Spleen (tissue), 11 donors: ENCODE data around the gene HINFP. TPM values are rescaled to one million over a fixed set of nuclear protein-coding genes. Genes with fewer than 3 reads are reported as not detected.

Experiments
- DNase-seq: peaks from one replicate; pipeline ENCODE4 v3.0.0-alpha.2; 2020
- H3K27ac ChIP-seq, 8 donors: fragments of 200-600 bp; sonication (generic) in 7 of 8; 1 replicate in 4 of 8; 2 replicates in 4 of 8; pipeline versions ENCODE4 v1.5.0 to v1.8.0; 2016 to 2021; ENCODE audit warnings: inconsistent platforms in 4 of 8, mild to moderate bottlenecking in 4 of 8, moderate library complexity in 1 of 8
- H3K27me3 ChIP-seq, 7 donors: fragments of 200-600 bp; sonication (generic) in 6 of 7; replicated peaks in 1 of 7; 1 replicate in 4 of 7; 2 replicates in 3 of 7; pipeline versions ENCODE4 v1.5.0 to v1.8.0; 2016 to 2021; ENCODE audit warnings: inconsistent platforms in 3 of 7, mild to moderate bottlenecking in 1 of 7
- H3K36me3 ChIP-seq, 6 donors: fragments of 200-600 bp; sonication (generic) in 5 of 6; 1 replicate in 4 of 6; 2 replicates in 2 of 6; pipeline versions ENCODE4 v1.5.0 to v1.8.0; 2016 to 2021; ENCODE audit warnings: inconsistent platforms in 2 of 6
- H3K4me1 ChIP-seq, 6 donors: fragments of 200-600 bp; sonication (generic) in 5 of 6; 1 replicate in 3 of 6; 2 replicates in 3 of 6; pipeline versions ENCODE4 v1.5.0 to v1.8.0; 2016 to 2021; ENCODE audit warnings: inconsistent platforms in 3 of 6
- H3K4me3 ChIP-seq, 8 donors: fragments of 200-600 bp; sonication (generic) in 7 of 8; 1 replicate in 4 of 8; 2 replicates in 4 of 8; pipeline versions ENCODE4 v1.5.0 to v1.8.0; 2016 to 2021; ENCODE audit warnings: inconsistent platforms in 4 of 8, mild to moderate bottlenecking in 4 of 8, moderate library complexity in 2 of 8
- H3K9me3 ChIP-seq, 8 donors: fragments of 200-600 bp; sonication (generic) in 7 of 8; 1 replicate in 4 of 8; 2 replicates in 4 of 8; pipeline versions ENCODE4 v1.5.0 to v1.8.0; 2016 to 2021; ENCODE audit warnings: inconsistent platforms in 4 of 8
- POLR2A ChIP-seq, 3 donors: fragments of 450-650 bp; IDR thresholded peaks; one replicate each; pipeline ENCODE4 v1.5.1; 2017; ENCODE audit warnings: antibody characterized with exemption in 3 of 3, mild to moderate bottlenecking in 1 of 3
- POLR2AphosphoS5 ChIP-seq, 3 donors: sonication (generic); formaldehyde crosslinking; IDR thresholded peaks; one replicate each; pipeline ENCODE4 v1.5.1; 2017; ENCODE audit warnings: antibody characterized with exemption in 3 of 3
- WGBS, 5 donors: extraction: QIAGEN DNeasy Blood & Tissue Kit in 3 of 5; methylation state at CpG; one replicate each; pipeline versions ENCODE4 v1.1.5 to v1.1.7; 2013 to 2018; 5-methylcytosine and 5-hydroxymethylcytosine counted together
- intact Hi-C: fragments of 100-400 bp; cut with DNase I; formaldehyde crosslinking; loops from one replicate; pipeline ENCODE4 v1.15.0; 2023; ENCODE audit warnings: low total_unique reads
- polyA plus RNA-seq, 3 donors: library from polyadenylated mRNA; stranded (reverse); fragments of 200-250 nt; gene quantifications; one replicate each; pipeline ENCODE4 v1.2.1, GENCODE V29; 2013
- total RNA-seq, 7 donors: library from RNA; depleted of rRNA in 3 of 7; stranded (reverse); fragments of >200 nt in 3 of 7; fragmentation: NEBNext Ultra II Directional in 4 of 7; extraction: Animal tissue kit (Norgen Biotek cat#: 25700) in 4 of 7; gene quantifications; one replicate each; pipeline versions ENCODE4 v1.1.0 to v1.2.1, GENCODE V29; 2016 to 2021
- TF ChIP-seq, protein P1 (sequence below), 11 experiments: fragments of 200-600 bp in 7 of 11; fragments of 450-650 bp in 4 of 11; sonication (generic) in 4 of 11; IDR thresholded peaks in 8 of 11; conservative IDR thresholded peaks in 3 of 11; 1 replicate in 7 of 11; 2 replicates in 4 of 11; pipeline versions ENCODE4 v1.4.0 to v1.8.0; 2016 to 2021; ENCODE audit warnings: antibody characterized with exemption in 11 of 11, inconsistent platforms in 4 of 11, mild to moderate bottlenecking in 1 of 11
- donor health status: healthy with polysubstance abuse.
- donor health status: DM: no; HTN: no; CAD: no; lungs with moderate emphysema.
- donor health status: DM: no; HTN: no; CAD: no.
- donor health status: Bipolar disorder and iron deficiency.
- donor health status: healthy.
- donor health status: DM: no; HTN: no; CAD: no.
- donor health status: DM: yes; HTN: yes; CAD: no.

HINFP gene
- total and polyA plus RNA-seq, 10 donors, result 12.8 to 40.7 (median 33.0) TPM

DNA sequence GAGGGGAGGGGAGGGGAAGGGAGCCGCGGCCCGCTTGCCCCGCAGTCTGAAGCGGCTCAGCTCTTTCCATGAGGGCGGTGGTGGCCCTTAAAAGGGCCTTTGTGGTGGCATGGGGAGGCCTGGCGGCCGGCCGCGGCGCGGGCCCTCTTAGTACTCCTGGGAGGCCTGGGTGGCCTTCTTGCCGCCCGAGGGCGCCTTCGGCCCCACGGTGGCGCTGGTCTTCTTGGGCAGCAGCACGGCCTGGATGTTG is 26.6 kb upstream of the HINFP start:
- intact Hi-C loops, result loop anchor here (10.0 kb wide), 1 partner anchor 100 kb away; no protein-coding TSS in a partner anchor
- H3K27me3 ChIP-seq, result no peaks in the 10 kb centered on the region
- 0 to 1% (median 0%) methylated on average over 9 to 19 of the region's 19 CpGs; no CpG with 5 or more reads in 1 of the 5 donors for WGBS, 5 donors
- peak; percentile 96 for DNase-seq
- no peaks in the 10 kb centered on the region for H3K9me3 ChIP-seq
- H3K36me3 ChIP-seq, result peaks cover 0 to 50% (median 19%) of the 10 kb centered on the region in 6 donors
- peaks cover 14 to 78% (median 40%) of the 10 kb centered on the region in 6 donors for H3K4me1 ChIP-seq
- peak overlapping the region; percentile 76 to 93 (median 83) for H3K4me3 ChIP-seq
- peak overlapping the region; percentile 84 to 97 (median 94) for H3K27ac ChIP-seq
- TF ChIP-seq POLR2AphosphoS5 (IDR thresholded peaks at IDR 0.05) (no peak), POLR2A (IDR thresholded peaks at IDR 0.05) (no peak)
- TF ChIP-seq, protein P1, sequence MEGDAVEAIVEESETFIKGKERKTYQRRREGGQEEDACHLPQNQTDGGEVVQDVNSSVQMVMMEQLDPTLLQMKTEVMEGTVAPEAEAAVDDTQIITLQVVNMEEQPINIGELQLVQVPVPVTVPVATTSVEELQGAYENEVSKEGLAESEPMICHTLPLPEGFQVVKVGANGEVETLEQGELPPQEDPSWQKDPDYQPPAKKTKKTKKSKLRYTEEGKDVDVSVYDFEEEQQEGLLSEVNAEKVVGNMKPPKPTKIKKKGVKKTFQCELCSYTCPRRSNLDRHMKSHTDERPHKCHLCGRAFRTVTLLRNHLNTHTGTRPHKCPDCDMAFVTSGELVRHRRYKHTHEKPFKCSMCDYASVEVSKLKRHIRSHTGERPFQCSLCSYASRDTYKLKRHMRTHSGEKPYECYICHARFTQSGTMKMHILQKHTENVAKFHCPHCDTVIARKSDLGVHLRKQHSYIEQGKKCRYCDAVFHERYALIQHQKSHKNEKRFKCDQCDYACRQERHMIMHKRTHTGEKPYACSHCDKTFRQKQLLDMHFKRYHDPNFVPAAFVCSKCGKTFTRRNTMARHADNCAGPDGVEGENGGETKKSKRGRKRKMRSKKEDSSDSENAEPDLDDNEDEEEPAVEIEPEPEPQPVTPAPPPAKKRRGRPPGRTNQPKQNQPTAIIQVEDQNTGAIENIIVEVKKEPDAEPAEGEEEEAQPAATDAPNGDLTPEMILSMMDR (IDR thresholded peaks at IDR 0.05 in 8 of 11, conservative IDR thresholded peaks at IDR 0.05 in 3 of 11), result peak in 9 of 11 experiments; percentile 54 to 90 (median 81)

DNA sequence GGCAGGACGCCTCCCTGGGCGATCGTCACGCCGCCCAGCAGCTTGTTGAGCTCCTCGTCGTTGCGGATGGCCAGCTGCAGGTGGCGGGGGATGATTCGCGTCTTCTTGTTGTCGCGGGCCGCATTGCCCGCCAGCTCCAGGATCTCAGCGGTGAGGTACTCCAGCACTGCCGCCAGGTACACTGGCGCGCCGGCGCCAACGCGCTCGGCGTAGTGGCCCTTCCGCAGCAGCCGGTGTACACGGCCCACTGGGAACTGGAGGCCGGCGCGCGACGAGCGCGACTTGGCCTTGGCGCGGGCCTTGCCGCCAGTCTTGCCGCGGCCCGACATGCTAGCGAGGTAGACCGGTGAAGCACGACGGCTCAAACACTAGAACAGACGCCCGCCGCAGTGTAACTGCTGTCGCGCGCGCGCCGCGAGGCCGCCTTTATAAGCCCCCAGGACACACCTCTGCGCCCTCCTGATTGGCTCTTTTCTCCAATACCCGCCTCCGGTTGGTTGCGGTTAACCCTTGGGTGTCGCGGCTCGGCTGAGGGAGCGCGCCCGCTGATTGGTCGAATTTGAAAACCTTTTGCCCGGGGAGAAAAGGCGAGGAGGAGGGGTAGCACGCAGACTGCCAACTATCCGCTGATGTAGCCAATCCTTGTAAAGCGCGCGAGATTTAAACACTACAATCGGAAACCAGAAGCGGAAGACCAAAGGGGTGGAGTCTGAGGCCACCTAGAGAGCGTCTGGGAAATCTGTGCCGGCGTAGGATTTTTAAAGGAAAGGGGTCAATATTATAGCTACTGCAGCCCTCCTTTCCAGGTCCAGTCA is 26.1 kb upstream of the HINFP start:
- H3K27ac ChIP-seq, result peak overlapping the region; percentile 84 to 97 (median 94)
- intact Hi-C loops, result loop anchor here (10.0 kb wide), 1 partner anchor 100 kb away; no protein-coding TSS in a partner anchor
- peak overlapping the region; percentile 76 to 93 (median 83) for H3K4me3 ChIP-seq
- H3K27me3 ChIP-seq, result no peaks in the 10 kb centered on the region
- H3K9me3 ChIP-seq, result no peaks in the 10 kb centered on the region
- peak; percentile 100 for TF ChIP-seq POLR2AphosphoS5 (IDR thresholded peaks at IDR 0.05)
- TF ChIP-seq POLR2A (IDR thresholded peaks at IDR 0.05), result peak; percentile 97 to 98 (median 97)
- TF ChIP-seq, protein P1 (IDR thresholded peaks at IDR 0.05 in 8 of 11, conservative IDR thresholded peaks at IDR 0.05 in 3 of 11), result peak in 7 of 11 experiments; percentile 2 to 74 (median 32)
- H3K4me1 ChIP-seq, result peaks cover 15 to 78% (median 44%) of the 10 kb centered on the region in 6 donors
- H3K36me3 ChIP-seq, result peaks cover 0 to 50% (median 19%) of the 10 kb centered on the region in 6 donors
- peak; percentile 98 for DNase-seq
- WGBS, 5 donors, result 0 to 1% (median 0%) methylated on average over 52 to 79 of the region's 79 CpGs

DNA sequence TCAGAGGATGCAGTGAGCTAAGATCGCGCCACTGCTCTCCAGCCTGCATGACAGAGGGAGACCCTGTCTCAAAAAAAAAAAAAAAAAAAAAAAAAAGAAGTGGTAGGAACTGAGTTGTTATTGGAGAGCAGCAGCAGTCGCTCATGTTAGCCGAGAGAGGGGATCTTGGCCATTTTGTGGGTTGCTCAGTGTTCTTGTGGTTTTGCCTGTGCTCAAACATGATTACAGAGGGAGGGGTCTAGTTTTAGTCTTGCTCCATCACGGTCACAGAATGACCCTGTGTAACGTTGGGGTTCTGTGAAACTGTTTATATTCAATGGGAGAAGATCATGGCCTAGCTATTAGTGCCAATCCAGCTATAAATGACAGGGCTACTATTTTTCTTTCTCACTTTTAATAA is 21.7 kb upstream of the HINFP start:
- TF ChIP-seq POLR2AphosphoS5 (IDR thresholded peaks at IDR 0.05), result no peak
- TF ChIP-seq POLR2A (IDR thresholded peaks at IDR 0.05), result no peak
- TF ChIP-seq, protein P1 (IDR thresholded peaks at IDR 0.05 in 8 of 11, conservative IDR thresholded peaks at IDR 0.05 in 3 of 11), result no peak
- peaks cover 24 to 71% (median 45%) of the 10 kb centered on the region in 6 donors for H3K4me1 ChIP-seq

More for the DNA sequence above, 21.7 kb upstream of the HINFP start:
- 53 to 78% (median 68%) methylated on average over 6 of the region's 6 CpGs for WGBS, 5 donors
- intact Hi-C loops, result loop anchor here (10.0 kb wide), 1 partner anchor 95 kb away; no protein-coding TSS in a partner anchor
- no peak overlapping the region for H3K27ac ChIP-seq
- no peaks in the 10 kb centered on the region for H3K9me3 ChIP-seq
- peaks cover 0 to 31% (median 19%) of the 10 kb centered on the region in 6 donors for H3K36me3 ChIP-seq
- no peak for DNase-seq
- H3K27me3 ChIP-seq, result no peaks in the 10 kb centered on the region
- H3K4me3 ChIP-seq, result no peak overlapping the region
